Transverse colon (tissue), 4 donors: ENCODE measurements around the gene MSL3.

Experiments used
- POLR2A ChIP-seq: fragments of 450-650 bp; IDR thresholded peaks from one replicate; pipeline ENCODE4 v1.6.1; 2016; ENCODE audit warnings: antibody characterized with exemption, mild to moderate bottlenecking, moderate library complexity
- POLR2AphosphoS5 ChIP-seq, 3 donors: sonication (generic); formaldehyde crosslinking; IDR thresholded peaks; one replicate each; pipeline ENCODE4 v1.6.1; 2016; ENCODE audit warnings: antibody characterized with exemption in 3 of 3
- TF ChIP-seq, protein P1 (sequence below), 5 experiments: fragments of 200-600 bp in 3 of 5; fragments of 450-650 bp in 2 of 5; sonication (generic) in 3 of 5; IDR thresholded peaks; 1 replicate in 2 of 5; 2 replicates in 3 of 5; pipeline ENCODE4 v1.5.1; 2016 to 2017; ENCODE audit warnings: antibody characterized with exemption in 5 of 5, inconsistent platforms in 3 of 5, mild to moderate bottlenecking in 2 of 5, moderate library complexity in 1 of 5

DNA sequence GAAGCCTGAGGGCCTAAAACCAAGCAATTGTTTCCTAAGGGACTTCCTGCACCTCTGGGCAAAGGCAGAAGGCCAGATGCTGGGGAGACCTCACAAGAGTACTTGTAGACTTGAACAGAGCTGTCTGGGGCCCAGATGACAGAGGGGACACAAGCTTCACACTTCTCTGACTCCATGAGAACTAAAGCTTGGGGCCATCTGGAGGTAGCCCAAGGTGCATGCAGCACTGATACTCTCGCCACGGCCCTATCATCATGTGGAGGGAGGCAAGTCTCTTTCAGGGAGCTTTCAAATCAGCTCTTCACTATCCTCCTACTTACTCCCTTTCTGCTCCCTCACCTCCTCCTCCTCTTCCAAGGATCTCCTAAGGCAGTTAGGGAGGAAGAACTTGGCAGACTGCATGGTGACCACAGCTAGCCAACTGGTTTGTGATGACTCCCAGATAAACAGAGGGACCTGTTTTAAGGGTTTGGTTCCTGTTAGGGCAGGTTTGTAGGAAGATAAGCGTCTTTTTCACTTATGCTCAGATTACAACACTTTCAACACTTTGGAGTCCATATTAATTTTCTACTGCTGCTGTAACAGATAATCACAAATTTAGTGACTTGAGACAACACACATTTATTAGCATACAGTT is 23.8 kb downstream of the MSL3 start:
- TF ChIP-seq, protein P1, sequence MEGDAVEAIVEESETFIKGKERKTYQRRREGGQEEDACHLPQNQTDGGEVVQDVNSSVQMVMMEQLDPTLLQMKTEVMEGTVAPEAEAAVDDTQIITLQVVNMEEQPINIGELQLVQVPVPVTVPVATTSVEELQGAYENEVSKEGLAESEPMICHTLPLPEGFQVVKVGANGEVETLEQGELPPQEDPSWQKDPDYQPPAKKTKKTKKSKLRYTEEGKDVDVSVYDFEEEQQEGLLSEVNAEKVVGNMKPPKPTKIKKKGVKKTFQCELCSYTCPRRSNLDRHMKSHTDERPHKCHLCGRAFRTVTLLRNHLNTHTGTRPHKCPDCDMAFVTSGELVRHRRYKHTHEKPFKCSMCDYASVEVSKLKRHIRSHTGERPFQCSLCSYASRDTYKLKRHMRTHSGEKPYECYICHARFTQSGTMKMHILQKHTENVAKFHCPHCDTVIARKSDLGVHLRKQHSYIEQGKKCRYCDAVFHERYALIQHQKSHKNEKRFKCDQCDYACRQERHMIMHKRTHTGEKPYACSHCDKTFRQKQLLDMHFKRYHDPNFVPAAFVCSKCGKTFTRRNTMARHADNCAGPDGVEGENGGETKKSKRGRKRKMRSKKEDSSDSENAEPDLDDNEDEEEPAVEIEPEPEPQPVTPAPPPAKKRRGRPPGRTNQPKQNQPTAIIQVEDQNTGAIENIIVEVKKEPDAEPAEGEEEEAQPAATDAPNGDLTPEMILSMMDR (IDR thresholded peaks at IDR 0.05), result no peak
- TF ChIP-seq POLR2AphosphoS5 (IDR thresholded peaks at IDR 0.05), result no peak
- no peak for TF ChIP-seq POLR2A
